TTC549 (cell line): ENCODE measurements around the gene CCDC197.

ENCODE experiments used
- FAIRE-seq: peaks from 2 replicates; lab custom pipeline; 2012; peaks lifted over from hg19 to GRCh38; lab: Jason Lieb, UNC

CCDC197 gene

GRCh38 chr14:93977790-93978581 lies 19.1 kb upstream of the CCDC197 start:
- no peak for FAIRE-seq

- FAIRE-seq, result no peak
Measured at GRCh38 chr14:93978735-93979134, 18.4 kb upstream of the CCDC197 start.

GRCh38 chr14:93980456-93981201 lies 16.5 kb upstream of the CCDC197 start:
- FAIRE-seq, result no peak

GRCh38 chr14:93981316-93982229 lies 15.5 kb upstream of the CCDC197 start:
- FAIRE-seq, result no peak

GRCh38 chr14:93982230-93983007 lies 14.7 kb upstream of the CCDC197 start:
- FAIRE-seq, result no peak

GRCh38 chr14:93984070-93984469 lies 13.0 kb upstream of the CCDC197 start:
- FAIRE-seq, result no peak

- no peak for FAIRE-seq
Measured at GRCh38 chr14:93984987-93985410, 12.1 kb upstream of the CCDC197 start.

- no peak for FAIRE-seq
Measured at GRCh38 chr14:93986955-93987354, 10.1 kb upstream of the CCDC197 start.

- FAIRE-seq, result no peak
Measured at GRCh38 chr14:93987376-93987775, 9.7 kb upstream of the CCDC197 start.

GRCh38 chr14:93987815-93988476 lies 9.2 kb upstream of the CCDC197 start:
- no peak for FAIRE-seq

GRCh38 chr14:93989939-93990338 lies 7.2 kb upstream of the CCDC197 start:
- FAIRE-seq, result no peak

- no peak for FAIRE-seq
Measured at GRCh38 chr14:93991212-93991611, 5.9 kb upstream of the CCDC197 start.

- FAIRE-seq, result no peak
Measured at GRCh38 chr14:93991649-93992048, 5.5 kb upstream of the CCDC197 start.

GRCh38 chr14:93993382-93993781 lies 3.7 kb upstream of the CCDC197 start:
- FAIRE-seq, result no peak

GRCh38 chr14:93994919-93995682 lies 2.0 kb upstream of the CCDC197 start:
- no peak for FAIRE-seq

- FAIRE-seq, result no peak
Measured at GRCh38 chr14:93996130-93996695, 888 bp upstream of the CCDC197 start.

GRCh38 chr14:93997916-93998870 lies 1.1 kb downstream of the CCDC197 start:
- no peak for FAIRE-seq

- no peak for FAIRE-seq
Measured at GRCh38 chr14:93998871-93999403, 1.8 kb downstream of the CCDC197 start.

- FAIRE-seq, result no peak
Measured at GRCh38 chr14:93999573-93999972, 2.5 kb downstream of the CCDC197 start.
